Measurements from ENCODE around the gene CDH8. TPM values are rescaled to one million over a fixed set of nuclear protein-coding genes. Genes with fewer than 3 reads are reported as not detected.

CDH8 gene
- total RNA-seq, 1 experiment from 2014 or later = not detected

DNA sequence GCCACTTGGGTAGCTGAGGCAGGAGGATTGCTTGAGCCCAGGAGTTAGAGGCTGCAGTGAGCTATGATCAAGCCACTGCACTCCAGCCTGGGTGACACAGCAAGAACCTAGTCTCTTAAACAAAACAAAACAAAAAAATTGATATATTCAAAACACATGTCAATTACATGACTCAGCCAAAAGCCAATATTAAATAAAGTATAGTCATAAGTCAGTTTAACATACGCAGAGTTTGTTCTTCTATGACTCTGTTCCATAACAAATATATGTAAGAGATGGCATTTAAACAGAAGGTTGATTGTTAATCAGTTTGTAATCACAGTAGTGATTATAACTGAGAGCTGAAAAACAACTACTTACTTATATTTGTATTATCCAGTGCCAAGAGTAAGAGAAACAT is 106.5 kb downstream of the CDH8 start:
- no peaks in the 10 kb centered on the region; the same call in 1 of the 2 replicates for H3K9me2 ChIP-seq (ENCODE audit: insufficient read depth)
- no peaks in the 10 kb centered on the region for H3K9me3 ChIP-seq (ENCODE audit: insufficient read depth, low read depth)
- no peaks in the 10 kb centered on the region for H3K36me3 ChIP-seq (ENCODE audit: low read depth)
- H3K4me2 ChIP-seq = no peak overlapping the region
- H3K79me2 ChIP-seq (ENCODE audit: low read depth) = no peaks in the 10 kb centered on the region
- no peak overlapping the region for H3K27ac ChIP-seq
- no peaks in the 10 kb centered on the region for H4K20me1 ChIP-seq (ENCODE audit: insufficient read depth)
- H2AFZ ChIP-seq = no peak overlapping the region
- no peak overlapping the region for H3K4me3 ChIP-seq
- H3F3A ChIP-seq (ENCODE audit: insufficient read depth, low read depth) = no peaks in the 10 kb centered on the region
- POLR2A ChIA-PET (ENCODE audit: unreplicated experiment) = no interaction called here
- intact Hi-C loops (cut with micrococcal nuclease; ENCODE audit: unreplicated experiment) = no loop called here
- H3K27me3 ChIP-seq (ENCODE audit: insufficient read depth, low read depth) = peaks cover 12% of the 10 kb centered on the region; the same call in 1 of the 2 replicates
- TF ChIP-seq, protein P1, sequence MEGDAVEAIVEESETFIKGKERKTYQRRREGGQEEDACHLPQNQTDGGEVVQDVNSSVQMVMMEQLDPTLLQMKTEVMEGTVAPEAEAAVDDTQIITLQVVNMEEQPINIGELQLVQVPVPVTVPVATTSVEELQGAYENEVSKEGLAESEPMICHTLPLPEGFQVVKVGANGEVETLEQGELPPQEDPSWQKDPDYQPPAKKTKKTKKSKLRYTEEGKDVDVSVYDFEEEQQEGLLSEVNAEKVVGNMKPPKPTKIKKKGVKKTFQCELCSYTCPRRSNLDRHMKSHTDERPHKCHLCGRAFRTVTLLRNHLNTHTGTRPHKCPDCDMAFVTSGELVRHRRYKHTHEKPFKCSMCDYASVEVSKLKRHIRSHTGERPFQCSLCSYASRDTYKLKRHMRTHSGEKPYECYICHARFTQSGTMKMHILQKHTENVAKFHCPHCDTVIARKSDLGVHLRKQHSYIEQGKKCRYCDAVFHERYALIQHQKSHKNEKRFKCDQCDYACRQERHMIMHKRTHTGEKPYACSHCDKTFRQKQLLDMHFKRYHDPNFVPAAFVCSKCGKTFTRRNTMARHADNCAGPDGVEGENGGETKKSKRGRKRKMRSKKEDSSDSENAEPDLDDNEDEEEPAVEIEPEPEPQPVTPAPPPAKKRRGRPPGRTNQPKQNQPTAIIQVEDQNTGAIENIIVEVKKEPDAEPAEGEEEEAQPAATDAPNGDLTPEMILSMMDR (conservative IDR thresholded peaks at IDR 0.05) = no peak
- TF ChIP-seq EZH2 (IDR thresholded peaks at IDR 0.05; ENCODE audit: low read depth) = no peak
- no peak for DNase-seq
- H3K4me1 ChIP-seq (replicated peaks; ENCODE audit: insufficient read depth) = no peaks in the 10 kb centered on the region
- CTCF ChIA-PET = no interaction called here
- BruUV-seq (replicated peaks) = no TSS peak

DNA sequence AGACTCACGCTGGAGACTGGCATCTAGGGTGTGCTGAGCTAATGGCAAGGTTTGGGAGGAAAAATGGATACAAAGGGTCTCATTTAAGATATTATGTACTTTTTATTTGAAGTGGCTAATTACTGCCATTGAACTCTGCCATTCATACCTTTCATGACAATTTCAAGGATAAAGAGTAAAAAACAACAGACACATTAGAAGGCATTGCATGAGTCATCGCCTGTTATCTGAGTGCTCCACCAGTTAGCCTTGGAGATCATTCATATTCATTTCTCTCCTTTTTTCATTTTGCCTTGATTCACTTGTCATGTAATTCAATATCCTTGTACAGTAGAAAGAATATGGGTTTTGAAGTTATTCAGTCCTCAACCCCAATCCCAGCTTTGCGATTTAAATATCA is 109.5 kb downstream of the CDH8 start:
- no TSS peak for BruUV-seq (replicated peaks)
- Histone ChIP-seq H3K9me3 (ENCODE audit: insufficient read depth, low read depth) (no peaks in the 10 kb centered on the region), H4K20me1 (ENCODE audit: insufficient read depth) (no peaks in the 10 kb centered on the region), H3K36me3 (ENCODE audit: low read depth) (no peaks in the 10 kb centered on the region), H3K79me2 (ENCODE audit: low read depth) (no peaks in the 10 kb centered on the region), H3F3A (ENCODE audit: insufficient read depth, low read depth) (no peaks in the 10 kb centered on the region), H3K4me3 (no peak overlapping the region), H3K27ac (no peak overlapping the region), H3K4me1 (replicated peaks; ENCODE audit: insufficient read depth) (no peaks in the 10 kb centered on the region), H3K9me2 (ENCODE audit: insufficient read depth) (no peaks in the 10 kb centered on the region; the same call in 1 of the 2 replicates), H3K27me3 (ENCODE audit: insufficient read depth, low read depth) (no peaks in the 10 kb centered on the region), H3K4me2 (no peak overlapping the region), H2AFZ (no peak overlapping the region)
- ChIA-PET CTCF (no interaction called here), POLR2A (ENCODE audit: unreplicated experiment) (no interaction called here)
- DNase-seq = no peak
- intact Hi-C loops (cut with micrococcal nuclease; ENCODE audit: unreplicated experiment) = no loop called here
- TF ChIP-seq, protein P1 (conservative IDR thresholded peaks at IDR 0.05) = no peak
- no peak for TF ChIP-seq EZH2 (IDR thresholded peaks at IDR 0.05; ENCODE audit: low read depth)

DNA sequence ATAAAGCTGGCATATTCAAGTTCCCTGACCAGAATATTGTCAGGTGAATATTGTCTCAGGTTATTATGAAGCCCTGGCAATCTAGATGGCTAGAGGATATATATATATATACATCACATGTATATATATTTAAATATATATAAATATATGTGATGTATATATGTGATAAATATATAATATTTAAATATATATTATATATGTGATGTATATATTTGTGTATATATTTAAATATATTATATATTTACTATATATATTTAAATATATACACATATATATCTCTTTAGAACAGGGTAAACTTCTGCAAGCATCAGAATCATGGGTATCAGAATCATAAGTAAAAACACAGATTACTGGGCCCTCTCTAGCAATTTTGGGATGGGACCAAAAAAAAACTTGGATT is 112.6 kb downstream of the CDH8 start:
- Histone ChIP-seq H3K27me3 (ENCODE audit: insufficient read depth, low read depth) (no peaks in the 10 kb centered on the region), H3K36me3 (ENCODE audit: low read depth) (no peaks in the 10 kb centered on the region), H3K9me3 (ENCODE audit: insufficient read depth, low read depth) (no peaks in the 10 kb centered on the region), H3K4me2 (no peak overlapping the region), H3K9me2 (ENCODE audit: insufficient read depth) (no peaks in the 10 kb centered on the region; the same call in 1 of the 2 replicates), H3K4me3 (no peak overlapping the region), H3F3A (ENCODE audit: insufficient read depth, low read depth) (no peaks in the 10 kb centered on the region), H3K4me1 (replicated peaks; ENCODE audit: insufficient read depth) (no peaks in the 10 kb centered on the region), H2AFZ (no peak overlapping the region), H3K27ac (no peak overlapping the region), H3K79me2 (ENCODE audit: low read depth) (no peaks in the 10 kb centered on the region), H4K20me1 (ENCODE audit: insufficient read depth) (no peaks in the 10 kb centered on the region)
- intact Hi-C loops (cut with micrococcal nuclease; ENCODE audit: unreplicated experiment) = no loop called here
- CTCF ChIA-PET = no interaction called here
- no TSS peak for BruUV-seq (replicated peaks)
- TF ChIP-seq EZH2 (IDR thresholded peaks at IDR 0.05; ENCODE audit: low read depth) = no peak
- TF ChIP-seq, protein P1 (conservative IDR thresholded peaks at IDR 0.05) = no peak
- POLR2A ChIA-PET (ENCODE audit: unreplicated experiment) = no interaction called here
- no peak for DNase-seq
